Stomach smooth muscle (tissue), 2 donors: ENCODE results near the gene SNX3.
A peak's percentile ranks its signal among the peaks of the same experiment; 100 is the strongest.
"Not testable (repeated sequence)": the region's sequence is repeated elsewhere in the genome, so short reads cannot be mapped to it uniquely, and the experiment has no call there.

Experiments used
- H3K27ac ChIP-seq: one replicate; pipeline ENCODE4 v1.7.0; 2013; ENCODE audit warnings: mild to moderate bottlenecking, low read length, inconsistent platforms
- H3K27me3 ChIP-seq, 2 donors: one replicate each; pipeline ENCODE4 v1.7.0; 2013; ENCODE audit warnings: low read length in 2 of 2; ENCODE audit not compliant: insufficient read depth in 2 of 2, control insufficient read depth in 1 of 2
- H3K36me3 ChIP-seq, 2 donors: one replicate each; pipeline ENCODE4 v1.7.0; 2013; ENCODE audit warnings: low read length in 2 of 2; ENCODE audit not compliant: control insufficient read depth in 2 of 2, insufficient read depth in 2 of 2
- H3K4me1 ChIP-seq: one replicate; pipeline ENCODE4 v1.7.0; 2013; ENCODE audit warnings: low read length; ENCODE audit not compliant: control insufficient read depth, insufficient read depth
- H3K4me3 ChIP-seq, 2 donors: one replicate each; pipeline ENCODE4 v1.7.0; 2013; ENCODE audit warnings: low read length in 2 of 2
- H3K9ac ChIP-seq, 2 donors: one replicate each; pipeline ENCODE4 v1.7.0; 2013; ENCODE audit warnings: low read length in 2 of 2, mild to moderate bottlenecking in 1 of 2
- H3K9me3 ChIP-seq, 2 donors: one replicate each; pipeline ENCODE4 v1.7.0; 2013; ENCODE audit warnings: low read length in 2 of 2; ENCODE audit not compliant: control insufficient read depth in 2 of 2
- donor health status: healthy.
- donor health status: Pancreatic carcinoma.

Gene SNX3

GRCh38 chr6:108260126-108260808 lies 573 bp downstream of the SNX3 start:
- H3K4me1 ChIP-seq = peaks cover 2% of the 10 kb centered on the region
- no peaks in the 10 kb centered on the region for H3K36me3 ChIP-seq
- no peaks in the 10 kb centered on the region for H3K27me3 ChIP-seq
- no peaks in the 10 kb centered on the region for H3K9me3 ChIP-seq
- peak overlapping the region; percentile 88 for H3K27ac ChIP-seq
- H3K9ac ChIP-seq = peak overlapping the region; percentile 86 to 91
- peak overlapping the region; percentile 89 to 95 for H3K4me3 ChIP-seq

DNA sequence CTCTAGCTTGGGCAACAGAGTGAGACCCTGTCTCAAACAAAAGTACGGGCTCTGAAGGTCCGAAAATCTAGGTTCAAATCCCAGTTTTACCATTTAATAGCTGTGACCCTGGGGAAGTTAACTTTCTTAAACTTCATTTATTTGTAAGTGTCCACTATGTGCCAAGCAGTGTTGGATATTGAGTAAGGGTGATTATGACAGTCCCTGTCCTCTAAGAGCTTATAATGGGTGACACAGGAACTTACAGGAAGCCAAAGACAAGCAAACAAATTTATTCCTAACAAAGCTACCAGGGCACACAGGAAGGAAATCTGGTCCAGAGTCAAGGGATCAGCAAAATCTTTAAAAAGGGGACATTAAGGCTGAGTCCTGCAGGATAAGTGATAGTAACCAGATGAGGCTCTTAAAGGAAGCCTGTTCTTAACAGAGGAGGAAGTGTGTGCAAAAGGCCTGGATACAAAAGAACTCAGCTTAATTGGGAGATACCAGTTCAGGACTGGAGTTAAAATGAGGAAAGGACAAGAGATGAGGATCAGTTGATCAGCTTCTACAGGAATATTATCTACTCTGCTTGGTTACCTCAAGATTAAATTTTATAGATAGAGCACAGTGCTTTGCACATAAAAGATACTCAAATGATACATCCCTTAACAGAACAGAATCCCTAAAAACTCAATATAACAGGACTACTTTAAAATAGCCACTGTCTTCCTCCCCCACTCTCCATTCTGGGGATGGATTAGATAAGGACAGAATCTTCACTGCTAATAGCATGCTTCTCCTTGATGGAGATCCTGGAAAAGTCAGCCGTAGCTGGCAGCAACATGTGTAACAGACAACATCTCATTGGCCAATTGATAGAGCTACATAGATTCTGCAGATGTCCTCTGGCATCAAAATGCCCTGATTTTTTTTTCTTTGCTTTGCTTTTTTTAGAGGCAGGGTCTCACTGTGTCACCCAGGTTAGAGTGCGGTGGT lies 6.1 kb downstream of the SNX3 start:
- no peaks in the 10 kb centered on the region for H3K9me3 ChIP-seq
- peaks cover 2% of the 10 kb centered on the region for H3K4me1 ChIP-seq
- H3K9ac ChIP-seq = no peak overlapping the region
- H3K36me3 ChIP-seq = peaks cover 0 to 2% of the 10 kb centered on the region in 2 donors
- no peaks in the 10 kb centered on the region for H3K27me3 ChIP-seq
- no peak overlapping the region for H3K4me3 ChIP-seq
- no peak overlapping the region for H3K27ac ChIP-seq

DNA sequence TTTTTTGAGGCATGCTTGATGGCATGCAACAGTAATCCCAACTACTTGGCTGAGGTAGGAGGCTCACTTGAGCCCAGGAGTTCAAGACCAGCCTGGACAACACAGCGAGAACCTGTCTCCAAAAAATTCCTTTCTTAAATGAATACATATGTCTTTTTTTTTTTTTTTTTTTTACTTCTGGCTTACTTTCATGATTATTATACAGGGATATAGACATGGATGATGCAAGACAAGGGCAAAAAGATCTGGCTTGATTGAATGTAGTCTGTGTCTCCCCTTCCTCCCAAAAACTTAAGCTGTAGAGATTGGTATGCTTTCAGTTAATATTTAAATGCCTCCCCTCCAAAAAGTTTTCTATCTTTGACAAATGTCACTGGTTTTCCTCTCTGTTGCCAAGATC lies 7.6 kb downstream of the SNX3 start:
- Histone ChIP-seq H3K27me3 (no peaks in the 10 kb centered on the region), H3K27ac (no peak overlapping the region), H3K36me3 (peaks cover 0 to 2% of the 10 kb centered on the region in 2 donors), H3K9ac (no peak overlapping the region), H3K4me1 (no peaks in the 10 kb centered on the region), H3K4me3 (no peak overlapping the region), H3K9me3 (no peaks in the 10 kb centered on the region)

DNA sequence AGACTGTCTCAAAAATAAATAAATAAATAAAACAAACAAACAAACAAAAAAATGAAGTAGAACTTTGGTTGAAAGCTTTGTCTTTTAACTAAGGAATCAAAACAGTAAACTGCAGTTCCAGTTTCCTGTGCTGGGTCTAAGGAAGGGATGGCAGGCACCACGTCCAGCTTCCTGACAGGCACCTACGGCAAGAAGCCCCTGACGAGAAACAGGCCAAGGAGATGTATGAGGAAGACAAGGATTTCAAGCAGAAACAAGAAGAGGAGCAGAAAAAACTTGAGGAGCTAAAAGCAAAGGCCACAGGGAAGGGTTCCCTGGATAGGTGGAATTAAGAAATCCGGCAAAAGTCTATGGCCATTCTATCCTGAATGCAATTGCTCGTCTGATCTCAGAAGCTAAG lies 8.8 kb downstream of the SNX3 start:
- Histone ChIP-seq H3K27me3 (no peaks in the 10 kb centered on the region), H3K27ac (no peak overlapping the region), H3K9me3 (no peaks in the 10 kb centered on the region), H3K9ac (no peak overlapping the region), H3K36me3 (peaks cover 0 to 2% of the 10 kb centered on the region in 2 donors), H3K4me3 (no peak overlapping the region), H3K4me1 (no peaks in the 10 kb centered on the region)

DNA sequence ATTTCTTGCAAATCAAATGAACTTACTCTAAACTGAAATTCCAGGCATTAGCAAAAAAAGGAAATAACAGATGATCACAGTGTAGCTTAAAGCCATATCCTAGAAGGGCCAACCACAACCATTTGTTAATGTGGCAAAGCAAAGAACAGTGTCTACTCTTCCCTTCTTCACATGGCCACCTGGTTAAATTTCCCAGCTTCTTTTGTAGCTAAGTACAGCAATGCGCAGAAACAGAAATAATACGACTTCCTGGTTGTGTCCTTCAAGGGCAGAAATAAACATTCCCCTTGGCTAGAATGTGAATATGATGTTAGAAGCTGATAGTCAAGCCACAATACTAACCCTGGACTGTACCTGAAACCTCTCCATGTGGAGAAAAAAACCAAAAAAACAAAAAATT lies 9.6 kb downstream of the SNX3 start:
- H3K9ac ChIP-seq = no peak overlapping the region
- H3K4me3 ChIP-seq = no peak overlapping the region
- H3K36me3 ChIP-seq = peaks cover 0 to 2% of the 10 kb centered on the region in 2 donors
- no peaks in the 10 kb centered on the region for H3K27me3 ChIP-seq
- no peaks in the 10 kb centered on the region for H3K4me1 ChIP-seq
- no peak overlapping the region for H3K27ac ChIP-seq
- H3K9me3 ChIP-seq = no peaks in the 10 kb centered on the region

GRCh38 chr6:108250240-108250866 lies 10.5 kb downstream of the SNX3 start:
- H3K27ac ChIP-seq = no peak overlapping the region
- H3K36me3 ChIP-seq = peaks cover 0 to 2% of the 10 kb centered on the region in 2 donors
- no peak overlapping the region for H3K4me3 ChIP-seq
- no peaks in the 10 kb centered on the region for H3K27me3 ChIP-seq
- H3K4me1 ChIP-seq = no peaks in the 10 kb centered on the region
- H3K9ac ChIP-seq = no peak overlapping the region
- H3K9me3 ChIP-seq = no peaks in the 10 kb centered on the region

- Histone ChIP-seq H3K4me3 (no peak overlapping the region), H3K9me3 (no peaks in the 10 kb centered on the region), H3K4me1 (no peaks in the 10 kb centered on the region), H3K27ac (no peak overlapping the region), H3K9ac (no peak overlapping the region), H3K27me3 (no peaks in the 10 kb centered on the region), H3K36me3 (no peaks in the 10 kb centered on the region)
Observed at GRCh38 chr6:108247965-108248536, 12.8 kb downstream of the SNX3 start.

DNA sequence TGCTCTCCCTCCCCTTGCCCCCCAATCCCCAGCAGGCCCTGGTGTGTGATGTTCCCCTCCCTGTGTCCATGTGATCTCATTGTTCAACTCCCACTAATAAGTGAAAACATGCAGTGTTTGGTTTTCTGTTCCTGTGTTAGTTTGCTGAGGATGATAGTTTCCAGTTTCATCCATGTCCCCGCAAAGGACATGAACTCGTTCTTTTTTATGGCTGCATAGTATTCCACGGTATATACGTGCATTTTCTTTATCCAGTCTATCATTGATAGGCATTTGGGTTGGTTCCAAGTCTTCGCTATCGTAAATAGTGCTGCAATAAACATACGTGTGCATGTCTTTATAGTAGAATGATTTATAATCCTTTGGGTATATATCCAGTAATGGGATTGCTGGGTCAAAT lies 15.7 kb downstream of the SNX3 start:
- H3K27me3 ChIP-seq, H3K4me3 ChIP-seq, H3K4me1 ChIP-seq, H3K9me3 ChIP-seq, H3K9ac ChIP-seq, H3K27ac ChIP-seq, H3K36me3 ChIP-seq: not testable (repeated sequence)

DNA sequence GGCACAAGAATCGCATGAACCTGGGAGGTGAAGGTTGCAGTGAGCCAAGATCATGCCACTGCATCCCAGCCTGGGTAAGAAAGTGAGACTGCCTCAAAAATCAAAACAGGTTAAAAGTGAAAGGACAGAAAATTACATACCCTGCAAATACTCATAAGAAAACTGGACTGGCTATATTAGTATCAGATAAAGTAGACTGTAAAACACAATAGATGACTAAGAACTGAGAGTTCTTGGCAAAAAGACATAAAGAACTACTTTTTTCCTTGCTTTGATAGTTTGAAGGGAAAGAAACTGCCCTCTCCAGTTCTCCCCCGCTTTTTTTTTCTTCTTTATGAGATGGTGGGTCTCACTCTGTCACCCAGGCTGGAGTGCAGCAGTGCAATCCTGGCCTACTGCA lies 17.0 kb downstream of the SNX3 start:
- H3K27me3 ChIP-seq = no peaks in the 10 kb centered on the region
- H3K9me3 ChIP-seq = peaks cover 0 to 7% of the 10 kb centered on the region in 2 donors
- H3K4me3 ChIP-seq = no peak overlapping the region
- peaks cover 0 to 6% of the 10 kb centered on the region in 2 donors for H3K36me3 ChIP-seq
- H3K4me1 ChIP-seq = no peaks in the 10 kb centered on the region
- no peak overlapping the region for H3K27ac ChIP-seq
- H3K9ac ChIP-seq = no peak overlapping the region

GRCh38 chr6:108242721-108243120 lies 18.1 kb downstream of the SNX3 start:
- Histone ChIP-seq H3K4me1 (no peaks in the 10 kb centered on the region), H3K4me3 (no peak overlapping the region), H3K9ac (no peak overlapping the region), H3K27me3 (no peaks in the 10 kb centered on the region), H3K27ac (no peak overlapping the region), H3K9me3 (peaks cover 0 to 7% of the 10 kb centered on the region in 2 donors), H3K36me3 (peaks cover under 1 to 6% of the 10 kb centered on the region in 2 donors)
